ENCODE measurements around the gene SRSF8.
A peak's percentile ranks its signal among the peaks of the same experiment; 100 is the strongest.

SRSF8 gene

GRCh38 chr11:95068549-95068948, 1.8 kb downstream of the SRSF8 start:
- peak; percentile 31 for DNase-seq (ENCODE audit: low read depth)

DNA sequence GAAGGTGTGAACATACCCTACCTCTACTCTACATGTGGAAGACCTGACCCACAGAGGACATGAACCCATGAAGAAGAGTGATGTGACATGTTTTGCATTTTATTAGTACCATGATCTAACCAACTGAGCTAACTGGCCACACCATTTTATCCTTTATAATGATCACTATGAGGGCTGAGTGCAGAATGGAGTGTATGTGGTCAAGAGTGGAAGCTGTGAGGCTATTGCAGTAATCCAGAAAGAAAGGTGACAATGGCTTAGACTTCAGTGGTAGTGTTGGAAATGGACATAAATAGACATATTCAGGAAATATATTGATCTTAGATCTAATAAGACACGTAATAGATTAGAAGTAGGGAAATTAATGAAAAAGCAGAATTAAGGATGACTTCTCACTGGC, 3.8 kb downstream of the SRSF8 start:
- DNase-seq (ENCODE audit: low read depth) = no peak

GRCh38 chr11:95072948-95073347, 6.2 kb downstream of the SRSF8 start:
- DNase-seq (ENCODE audit: low read depth) = no peak

- no peak for DNase-seq (ENCODE audit: low read depth)
Observed at GRCh38 chr11:95074792-95075563, 8.3 kb downstream of the SRSF8 start.

GRCh38 chr11:95076416-95076815, 9.7 kb downstream of the SRSF8 start:
- DNase-seq (ENCODE audit: low read depth) = no peak

- DNase-seq (ENCODE audit: low read depth) = no peak
Observed at GRCh38 chr11:95076981-95077380, 10.3 kb downstream of the SRSF8 start.

- no peak for DNase-seq (ENCODE audit: low read depth)
Observed at GRCh38 chr11:95078526-95078925, 11.8 kb downstream of the SRSF8 start.

DNA sequence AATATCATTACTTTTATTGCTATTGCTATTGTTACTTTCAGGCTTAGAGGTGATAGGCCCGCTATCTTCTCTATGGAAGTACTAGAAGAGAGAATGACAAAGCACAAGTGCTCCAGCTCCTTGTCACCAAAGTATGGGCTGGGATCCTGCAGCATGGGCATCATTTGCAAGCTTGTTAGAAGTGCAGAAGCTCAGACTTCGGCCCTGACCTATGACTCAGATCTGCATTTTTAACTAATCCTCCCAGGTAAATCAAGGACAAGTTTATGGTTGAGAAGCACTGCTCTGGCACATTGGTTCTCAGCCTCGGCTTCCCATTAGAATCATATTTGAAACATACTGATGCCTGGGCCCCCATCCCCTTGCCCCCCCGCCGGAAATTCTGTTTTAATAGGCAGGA, 14.3 kb downstream of the SRSF8 start:
- no peak for DNase-seq (ENCODE audit: low read depth)

DNA sequence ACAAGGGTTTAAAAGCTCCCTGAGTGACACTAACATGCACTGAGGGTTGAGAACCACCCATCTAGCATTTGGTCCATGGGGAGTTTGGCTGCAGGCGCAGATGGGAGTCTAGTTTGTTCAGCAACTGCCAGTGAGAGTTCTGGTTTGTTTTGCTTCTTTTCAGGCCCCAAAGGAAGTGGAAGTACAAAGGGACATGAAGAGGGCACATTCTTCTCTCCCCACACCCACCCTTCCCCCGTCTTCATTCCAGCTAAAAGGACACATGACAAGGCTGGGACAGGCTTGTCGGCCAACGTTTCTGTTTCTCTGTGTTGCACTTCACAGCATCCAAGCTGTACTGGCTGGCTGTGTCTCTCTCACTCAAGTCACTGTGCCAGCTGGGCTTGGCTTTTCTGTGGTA, 14.7 kb downstream of the SRSF8 start:
- no peak for DNase-seq (ENCODE audit: low read depth)

DNA sequence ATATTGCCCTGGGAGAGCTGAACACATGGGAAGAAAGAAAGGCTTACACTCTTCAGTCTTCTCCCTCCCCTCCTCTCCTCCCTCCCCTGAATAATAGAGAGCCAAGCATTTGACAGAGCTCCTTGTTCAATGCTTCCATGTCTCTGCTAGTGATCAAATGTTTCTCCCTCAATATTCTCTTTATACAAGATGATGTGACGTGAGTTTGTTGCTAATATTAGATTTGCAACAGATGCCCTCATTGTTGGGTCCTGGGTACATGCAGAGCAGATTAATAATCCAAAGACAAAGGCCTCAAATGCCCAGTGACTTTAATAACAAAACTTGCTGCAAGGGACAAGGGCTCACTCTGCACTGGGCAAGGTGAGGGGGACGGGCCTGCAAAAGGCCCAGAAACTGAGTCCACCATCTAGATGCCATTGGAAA, 15.9 kb downstream of the SRSF8 start:
- no peak for DNase-seq (ENCODE audit: low read depth)

DNA sequence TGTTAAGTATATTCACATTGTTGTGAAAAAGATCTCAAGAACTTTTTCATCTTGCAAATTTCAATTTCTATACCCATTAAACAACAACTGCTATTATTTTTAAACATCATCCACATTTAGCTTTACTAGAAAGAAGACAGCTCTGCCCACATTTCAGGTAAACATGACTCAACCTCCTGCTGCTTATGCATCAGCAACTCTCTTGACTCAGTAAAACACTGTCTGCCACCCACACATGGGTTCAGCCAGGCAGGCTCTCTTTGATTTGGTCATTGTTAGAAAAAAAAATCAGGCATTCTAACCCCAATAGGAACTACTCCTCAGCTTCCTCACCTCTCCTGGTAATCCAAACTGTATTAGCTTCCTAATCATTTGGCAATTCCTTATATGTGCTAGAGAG, 17.8 kb downstream of the SRSF8 start:
- DNase-seq (ENCODE audit: low read depth) = peak; percentile 58

DNA sequence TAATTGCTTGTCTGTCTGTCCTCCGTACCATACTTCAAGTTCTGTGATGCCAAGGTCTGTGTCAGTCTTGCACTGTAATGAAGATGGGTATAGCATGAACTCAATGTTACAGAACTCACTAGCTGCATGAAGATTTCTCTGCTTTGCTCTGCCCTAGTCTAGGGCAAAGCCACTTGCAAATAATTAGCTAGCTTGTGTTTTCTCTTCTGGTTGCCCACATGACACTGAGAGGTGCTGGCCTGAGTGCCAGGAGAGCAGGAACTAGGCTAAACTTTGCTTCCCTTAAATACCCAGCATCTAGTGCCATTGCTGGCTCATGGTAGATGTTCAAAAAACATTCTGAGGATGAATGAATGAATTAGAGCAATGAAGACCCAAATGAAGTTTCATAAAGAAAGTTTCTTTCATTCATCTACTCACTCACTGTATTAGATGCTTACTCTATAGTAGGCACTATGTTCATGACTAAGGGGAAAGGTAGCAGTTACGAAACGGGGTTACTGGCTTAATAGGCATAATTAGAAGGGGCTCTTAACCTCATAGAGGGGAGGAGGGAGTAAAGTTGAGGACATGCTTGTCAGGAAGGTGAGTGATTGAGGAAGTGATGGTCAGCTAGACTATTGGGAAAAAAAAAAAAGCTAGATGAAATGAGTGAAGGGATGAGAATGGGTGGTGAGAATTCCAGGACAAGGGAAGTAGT, 18.5 kb downstream of the SRSF8 start:
- DNase-seq (ENCODE audit: low read depth) = no peak

DNA sequence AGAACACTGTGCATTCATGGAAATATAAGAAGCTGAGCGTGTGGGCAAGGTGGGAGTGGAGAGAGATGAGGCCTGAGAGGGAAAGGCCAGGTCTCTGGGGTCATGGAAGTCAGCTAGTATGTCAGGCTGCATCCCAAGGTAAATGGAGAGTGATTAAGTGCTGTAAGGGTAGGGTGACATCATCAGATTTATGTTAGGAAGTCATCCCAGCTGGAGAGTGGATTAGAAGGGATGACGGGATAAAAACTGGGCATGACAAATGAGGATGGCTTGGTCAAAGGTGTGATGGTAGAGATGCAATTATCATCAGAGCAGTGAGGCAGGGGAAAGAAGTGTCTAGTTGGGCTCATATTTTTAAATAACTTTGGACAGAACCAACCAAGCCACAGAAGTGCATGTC, 19.4 kb downstream of the SRSF8 start:
- DNase-seq (ENCODE audit: low read depth) = no peak

DNA sequence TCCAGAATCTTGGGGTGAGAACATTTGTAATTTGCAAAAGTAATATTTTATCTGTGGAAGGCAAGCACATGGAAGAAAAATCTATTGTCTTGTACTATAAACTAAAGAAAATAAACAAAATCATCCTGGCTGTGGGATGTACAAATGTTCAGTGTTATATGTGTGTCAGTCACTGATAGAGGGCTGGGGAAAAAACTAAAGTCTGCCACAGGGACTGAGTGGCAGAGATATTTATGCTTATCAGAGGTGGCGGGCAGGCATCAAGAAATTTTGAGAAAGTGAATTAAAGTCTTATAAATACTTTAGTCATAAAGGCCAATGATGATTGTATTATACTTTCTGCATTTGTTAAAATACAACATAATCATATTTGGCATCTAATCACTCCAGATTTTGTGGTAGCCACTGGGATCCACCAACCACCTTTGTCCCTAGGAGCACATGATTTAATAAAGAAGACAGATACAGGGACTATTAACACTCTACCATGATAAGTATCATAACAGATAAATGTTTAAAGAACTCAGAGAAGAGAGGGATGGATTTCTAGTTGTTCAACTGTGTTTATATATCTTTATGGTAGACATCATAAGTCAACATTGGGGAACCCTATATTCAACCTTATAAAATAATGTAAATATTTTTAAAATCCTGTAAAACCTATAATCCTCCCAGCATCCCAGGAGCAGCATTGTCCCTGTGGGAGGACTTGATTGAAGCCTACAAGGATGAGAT, 20.3 kb downstream of the SRSF8 start:
- no peak for DNase-seq (ENCODE audit: low read depth)

DNA sequence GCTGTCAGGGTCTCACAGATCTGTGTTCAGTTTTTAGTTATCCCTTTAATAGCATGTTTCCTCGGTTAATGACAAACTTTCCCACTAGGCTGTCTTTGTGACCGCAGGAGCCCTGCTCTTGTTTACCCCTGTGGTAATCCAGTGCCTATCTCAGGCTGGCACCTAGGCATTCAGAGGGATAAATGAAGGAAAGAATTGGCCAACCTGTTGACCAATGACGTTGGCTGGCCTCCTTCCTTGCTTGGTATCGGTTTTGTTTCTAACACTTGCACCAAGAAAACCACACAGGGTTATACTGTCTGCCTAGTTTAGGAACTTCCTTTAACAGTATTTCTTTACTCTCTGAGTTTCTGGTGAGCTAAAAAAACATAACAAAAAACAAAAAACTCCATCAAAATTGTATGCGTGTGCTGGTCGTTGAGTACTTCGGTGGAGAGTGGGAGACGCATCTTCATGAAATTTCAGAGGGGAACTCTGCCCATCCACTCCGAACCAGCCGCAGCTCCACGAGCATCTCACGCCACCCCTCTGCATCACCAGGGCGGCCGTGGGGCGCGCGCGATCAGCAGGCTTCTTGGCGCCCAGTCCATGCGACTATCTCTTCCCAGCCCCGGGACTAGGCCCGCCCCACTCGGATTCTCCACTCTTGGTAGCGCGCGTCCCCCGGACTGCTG, 22.4 kb downstream of the SRSF8 start:
- DNase-seq (ENCODE audit: low read depth) = peak; percentile 6

DNA sequence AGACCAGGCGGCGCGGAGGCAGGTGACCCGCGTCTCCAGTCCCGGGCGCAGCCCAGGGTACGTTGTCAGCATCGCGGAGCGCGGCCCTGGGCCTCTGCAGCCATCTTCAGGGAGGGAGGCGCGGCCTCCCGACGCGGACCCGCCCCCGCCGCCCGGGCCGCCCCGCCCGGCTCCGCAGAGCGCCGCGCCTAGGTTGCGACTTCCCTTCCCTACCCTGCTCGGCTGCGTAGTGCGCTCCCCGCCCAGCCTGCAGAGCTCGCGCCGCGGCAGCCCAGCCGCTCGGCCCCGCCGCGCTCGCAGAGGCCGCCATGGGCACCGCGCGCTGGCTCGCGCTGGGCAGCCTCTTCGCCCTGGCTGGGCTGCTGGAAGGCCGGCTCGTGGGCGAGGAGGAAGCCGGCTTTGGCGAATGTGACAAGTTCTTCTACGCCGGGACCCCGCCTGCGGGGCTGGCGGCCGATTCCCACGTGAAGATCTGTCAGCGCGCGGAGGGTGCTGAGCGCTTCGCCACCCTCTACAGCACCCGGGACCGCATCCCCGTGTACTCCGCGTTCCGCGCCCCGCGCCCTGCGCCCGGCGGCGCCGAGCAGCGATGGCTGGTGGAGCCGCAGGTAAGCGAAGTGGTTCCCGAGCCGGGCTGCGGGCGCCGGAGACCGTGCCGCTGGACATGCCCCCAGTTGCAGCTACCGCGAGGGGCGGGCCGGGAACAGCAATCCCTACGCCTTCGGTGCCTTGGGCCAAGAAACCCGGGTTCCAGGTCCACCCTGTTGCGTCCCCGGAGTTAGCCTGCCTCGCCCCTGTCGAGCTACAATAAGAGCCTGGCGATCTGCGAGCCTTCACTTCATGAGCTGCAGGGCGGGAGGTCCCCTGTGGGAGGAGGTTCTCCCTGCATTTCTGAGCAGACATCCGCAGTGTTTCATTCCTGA, 23.2 kb downstream of the SRSF8 start, which contains the start of gene ENDOD1:
TSS of gene ENDOD1 (plus strand) at position 227 of the 923 bp plus-strand sequence. CDS start at position 309, 82 bp downstream.
- peak; percentile 78 for DNase-seq (ENCODE audit: low read depth)

- DNase-seq (ENCODE audit: low read depth) = no peak
Observed at GRCh38 chr11:95091663-95092180, 25.0 kb downstream of the SRSF8 start.

DNA sequence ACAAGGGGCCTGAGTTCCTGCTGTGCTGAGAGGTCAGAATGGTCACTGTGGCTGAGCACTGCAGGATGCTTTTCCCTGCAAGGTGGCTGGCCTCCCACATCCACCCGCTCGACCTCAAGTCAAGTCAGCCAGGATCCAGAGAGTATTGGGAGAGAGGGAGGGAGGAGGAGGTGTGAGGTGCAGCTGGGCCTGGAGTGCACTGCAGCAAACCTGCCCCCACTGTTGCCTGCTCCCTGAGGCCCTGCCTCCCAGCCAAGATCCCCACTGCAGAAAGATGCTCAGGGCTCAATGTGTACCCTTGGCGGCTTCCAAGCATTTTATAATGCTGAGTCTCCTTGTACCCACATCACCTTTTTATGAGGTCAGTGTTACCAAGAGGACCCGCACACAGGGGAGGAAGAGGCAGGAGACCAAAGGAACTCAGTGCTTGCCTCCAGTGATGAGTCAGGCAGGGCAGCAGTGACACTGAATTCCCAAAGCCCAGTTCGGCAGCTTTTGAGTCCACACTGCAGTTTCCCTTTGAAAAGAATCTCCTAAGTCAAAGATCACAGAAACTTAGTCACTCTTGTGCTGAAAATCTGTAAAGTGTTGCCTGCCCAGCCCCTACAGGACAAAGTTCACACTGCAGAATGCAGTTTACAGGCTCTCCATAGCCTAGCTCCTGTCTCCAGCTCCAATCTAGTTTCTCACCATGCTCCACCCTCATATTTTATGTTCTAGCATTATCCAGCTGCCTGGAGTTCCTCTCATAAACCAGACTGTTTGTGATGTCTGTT, 26.0 kb downstream of the SRSF8 start:
- peak; percentile 12 for DNase-seq (ENCODE audit: low read depth)

DNA sequence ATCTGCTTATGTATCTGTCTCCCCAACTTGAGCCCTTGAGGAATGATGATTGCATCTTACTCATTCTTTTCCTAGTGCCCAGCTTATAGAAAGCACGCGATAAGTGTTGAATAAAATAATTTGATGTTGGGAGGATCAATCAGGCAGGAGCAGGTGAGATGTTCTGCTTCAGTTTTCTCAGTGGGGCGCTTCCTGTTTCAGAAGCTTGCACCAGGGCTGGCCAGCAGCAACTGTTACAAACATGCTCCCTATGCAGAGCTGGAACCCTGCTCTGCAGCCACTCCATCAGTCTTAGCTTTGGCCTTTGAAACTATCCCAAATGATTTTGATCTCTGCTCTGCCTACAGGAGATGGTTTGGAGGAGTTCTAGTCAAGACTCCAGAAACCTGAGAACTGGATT, 26.8 kb downstream of the SRSF8 start:
- no peak for DNase-seq (ENCODE audit: low read depth)
